ENCODE measurements around the gene ABLIM1.
A peak's percentile ranks its signal among the peaks of the same experiment; 100 is the strongest.

ABLIM1 gene

DNA sequence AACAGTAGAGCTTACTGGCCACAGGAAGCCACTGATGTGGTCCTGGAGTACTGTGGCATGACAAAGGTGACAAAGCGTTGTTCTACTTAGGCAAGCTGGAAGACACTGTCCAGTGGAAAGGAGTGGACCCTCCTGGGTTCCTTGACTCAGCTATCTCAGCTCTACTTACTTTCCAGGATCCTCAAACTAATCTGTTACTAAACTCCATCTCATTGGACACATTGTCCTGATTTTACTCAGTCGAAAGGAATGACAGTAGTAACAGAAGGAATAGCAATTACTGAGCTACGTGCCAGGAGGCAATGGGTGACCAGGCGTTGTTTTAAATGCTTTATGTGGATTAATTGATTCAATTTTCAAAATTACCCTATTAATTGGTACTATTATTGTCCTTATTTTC lies 41.6 kb downstream of the ABLIM1 start:
- DNase-seq, result no peak

DNA sequence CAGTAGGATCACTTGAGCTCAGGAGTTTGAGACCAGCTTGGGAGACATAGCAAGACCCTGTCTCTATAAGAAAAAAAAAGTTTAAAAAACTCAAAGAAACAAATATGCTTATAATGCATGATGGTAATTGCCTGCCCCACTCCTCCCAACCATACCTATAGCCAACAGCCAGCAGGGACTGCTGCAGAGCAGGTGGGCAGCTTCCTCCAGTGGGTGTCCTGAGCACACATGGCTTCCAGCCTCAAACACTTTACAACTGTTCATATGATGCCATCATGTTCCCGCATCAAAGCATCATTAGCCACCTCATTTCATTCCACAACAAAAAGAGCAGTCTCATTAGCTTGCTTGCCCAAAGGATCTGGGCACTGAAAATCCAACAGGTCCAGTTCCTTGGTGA lies 42.0 kb downstream of the ABLIM1 start:
- DNase-seq, result no peak

DNA sequence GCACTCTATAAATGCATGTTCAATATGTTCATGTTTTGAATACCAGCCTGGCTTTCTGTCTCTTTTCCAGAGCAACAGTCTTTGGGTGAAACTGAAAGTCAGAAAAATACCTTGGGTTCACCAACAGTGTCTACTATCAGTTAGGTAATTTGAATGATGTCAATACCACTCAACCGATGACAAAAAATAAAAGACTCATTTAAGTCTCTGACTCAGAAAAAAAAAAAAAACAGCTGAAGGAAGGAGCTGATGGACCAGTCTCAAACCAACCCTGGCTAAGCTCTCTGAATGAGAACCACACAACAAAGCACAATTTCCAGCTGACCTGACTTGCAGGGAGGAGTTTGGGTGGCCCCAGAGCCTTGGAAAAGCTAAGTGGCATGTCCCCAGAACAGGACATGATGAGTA lies 42.5 kb downstream of the ABLIM1 start:
- DNase-seq, result no peak

DNA sequence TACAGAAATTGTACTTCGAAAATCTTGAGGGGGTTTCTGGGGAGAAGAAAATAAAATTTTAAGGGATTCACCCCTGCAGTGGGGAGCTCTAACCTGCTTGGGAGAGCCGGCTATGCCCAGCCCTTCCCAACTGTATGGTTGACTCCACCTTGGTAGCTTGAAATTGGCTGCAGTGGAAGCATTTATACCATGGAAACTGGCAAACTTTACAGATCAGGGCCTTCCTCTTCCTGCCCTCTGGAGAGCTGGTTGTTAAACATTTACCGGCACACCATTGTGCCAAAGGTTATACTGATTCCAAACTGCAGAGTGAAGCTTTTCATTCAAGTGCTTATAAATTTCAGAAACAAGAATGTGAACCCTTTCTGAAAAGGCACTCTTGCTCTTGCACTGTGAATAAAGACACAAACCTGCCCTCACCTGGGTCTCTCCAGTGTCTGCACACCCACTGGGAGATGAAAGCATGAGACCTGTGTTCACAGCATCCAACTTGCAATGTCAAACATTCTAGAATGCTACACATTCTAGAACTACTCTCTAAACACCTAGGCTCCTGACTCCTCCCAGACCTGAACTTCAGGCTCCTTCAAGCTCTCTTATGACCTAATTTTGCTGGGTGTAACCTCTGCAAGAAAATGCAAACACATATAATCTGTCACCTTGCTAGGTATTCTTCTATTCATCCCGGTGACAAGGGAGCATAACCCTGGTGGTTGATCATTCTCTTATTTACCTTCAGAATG lies 44.7 kb downstream of the ABLIM1 start:
- no peak for DNase-seq

DNA sequence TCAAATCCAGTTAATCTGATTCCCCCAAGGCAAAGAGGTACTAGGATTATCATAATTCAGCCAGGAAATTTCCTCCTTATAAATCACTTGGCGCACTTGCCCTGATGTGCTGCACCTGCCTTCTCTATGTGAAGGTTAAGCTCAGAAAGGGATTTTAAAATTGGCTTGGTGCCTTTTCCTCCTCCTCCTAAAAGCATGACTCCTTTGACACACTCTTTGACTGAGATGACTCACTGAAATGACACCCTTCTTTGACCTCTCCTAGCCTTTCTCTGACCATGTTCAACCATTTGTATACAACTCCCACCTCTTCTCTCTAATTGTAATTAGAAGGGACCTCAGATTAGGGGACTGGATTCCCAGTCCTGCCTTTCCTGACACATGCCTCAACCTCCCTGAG lies 46.5 kb downstream of the ABLIM1 start:
- no peak for DNase-seq

DNA sequence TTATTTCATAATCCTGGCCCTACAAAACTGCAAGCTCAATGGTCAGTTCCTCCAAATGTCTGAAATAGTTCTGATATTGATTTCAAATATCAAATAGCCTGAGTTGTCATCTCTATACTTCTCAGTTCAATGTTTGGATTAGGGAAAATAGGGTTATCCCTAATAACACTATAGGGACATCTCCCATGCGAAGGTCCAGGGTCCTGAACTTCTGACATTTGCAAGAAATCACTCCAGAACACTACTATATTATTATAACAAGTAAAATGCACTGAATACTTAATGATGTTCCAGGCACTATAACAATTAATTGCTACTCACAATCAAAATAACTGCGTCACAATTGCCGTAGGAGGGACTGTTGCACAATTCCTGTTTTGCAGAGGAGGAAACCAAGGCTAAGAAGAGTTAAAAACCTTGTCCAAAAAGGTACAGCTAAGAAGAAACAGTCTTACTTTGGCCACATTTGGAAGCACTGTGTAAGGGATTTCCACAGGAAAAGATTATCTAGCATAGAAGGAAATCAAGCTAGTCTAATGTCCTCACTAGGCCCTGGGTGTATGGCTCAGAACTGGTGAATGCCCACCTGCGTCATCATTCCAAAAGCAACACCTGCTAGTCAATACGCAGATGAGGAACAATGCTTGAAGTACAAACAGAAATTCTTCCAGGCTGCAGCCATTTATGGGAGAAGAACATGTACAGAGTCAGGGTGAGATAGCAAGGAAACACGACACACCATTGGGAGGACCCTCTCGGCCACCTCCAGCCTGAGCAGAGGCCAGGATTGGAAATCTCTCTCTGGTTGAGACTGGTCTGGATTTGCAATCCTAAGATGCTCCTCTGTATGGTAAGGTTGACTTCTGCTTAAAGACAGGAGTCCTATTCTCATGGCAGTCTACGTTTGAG lies 48.3 kb downstream of the ABLIM1 start:
- no peak for DNase-seq

DNA sequence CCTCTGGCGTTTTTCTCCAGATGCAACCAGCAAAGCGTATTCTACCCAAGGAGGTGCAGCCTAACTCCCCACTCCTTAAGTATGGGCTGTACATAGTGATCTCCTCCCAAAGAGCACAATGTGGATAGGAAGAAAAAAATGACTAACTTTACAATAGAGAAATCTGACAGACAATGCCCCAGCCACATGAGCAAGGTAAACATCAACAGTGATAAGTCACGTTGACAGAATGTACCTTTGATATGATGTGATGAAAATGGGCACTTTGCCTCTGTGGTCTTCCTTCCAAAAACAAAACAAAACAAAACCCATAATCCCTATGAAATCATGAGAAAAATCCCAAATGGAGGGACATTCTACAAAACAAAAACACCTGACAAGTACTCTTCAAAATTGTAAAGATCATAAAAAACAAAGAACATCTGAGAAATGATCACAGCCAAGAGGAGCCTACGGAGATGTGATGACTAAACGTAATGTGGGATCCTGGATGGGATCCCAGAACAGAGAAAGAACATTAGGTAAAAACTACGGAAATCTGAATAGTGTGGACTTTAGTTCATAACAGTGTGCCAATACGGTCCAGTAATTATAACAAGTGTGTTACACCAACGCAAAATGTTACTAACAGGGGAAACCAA lies 50.6 kb downstream of the ABLIM1 start:
- no peak for DNase-seq

DNA sequence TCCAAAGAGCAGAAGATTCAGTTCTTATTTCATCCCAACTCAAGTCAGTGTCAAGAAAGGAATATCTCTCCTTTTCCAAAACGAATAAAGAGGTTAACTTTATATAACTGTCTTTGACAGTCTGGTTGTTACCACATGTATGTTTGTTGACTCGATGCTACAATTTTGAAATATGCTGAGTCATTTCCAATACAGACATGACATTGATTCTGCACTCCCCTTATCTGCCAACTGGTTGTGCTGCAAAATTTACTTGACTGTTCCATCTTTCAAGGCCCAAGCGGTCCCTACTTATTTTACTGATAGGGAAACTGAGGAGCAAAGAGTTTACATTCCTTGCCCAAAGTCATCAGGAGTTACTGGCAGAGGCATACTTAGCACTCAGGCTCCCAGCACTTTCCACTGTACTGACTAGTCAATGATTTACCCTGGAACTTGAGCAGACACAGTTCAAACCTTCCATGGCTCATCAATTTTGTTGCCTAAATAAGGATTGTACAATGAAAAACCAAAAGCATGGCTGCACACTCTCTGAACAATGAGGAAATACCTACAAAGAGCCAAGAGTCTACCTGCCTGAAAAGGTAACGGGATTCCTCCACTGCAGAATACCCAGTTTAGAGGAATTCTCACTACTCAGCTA lies 52.8 kb downstream of the ABLIM1 start:
- DNase-seq, result no peak

DNA sequence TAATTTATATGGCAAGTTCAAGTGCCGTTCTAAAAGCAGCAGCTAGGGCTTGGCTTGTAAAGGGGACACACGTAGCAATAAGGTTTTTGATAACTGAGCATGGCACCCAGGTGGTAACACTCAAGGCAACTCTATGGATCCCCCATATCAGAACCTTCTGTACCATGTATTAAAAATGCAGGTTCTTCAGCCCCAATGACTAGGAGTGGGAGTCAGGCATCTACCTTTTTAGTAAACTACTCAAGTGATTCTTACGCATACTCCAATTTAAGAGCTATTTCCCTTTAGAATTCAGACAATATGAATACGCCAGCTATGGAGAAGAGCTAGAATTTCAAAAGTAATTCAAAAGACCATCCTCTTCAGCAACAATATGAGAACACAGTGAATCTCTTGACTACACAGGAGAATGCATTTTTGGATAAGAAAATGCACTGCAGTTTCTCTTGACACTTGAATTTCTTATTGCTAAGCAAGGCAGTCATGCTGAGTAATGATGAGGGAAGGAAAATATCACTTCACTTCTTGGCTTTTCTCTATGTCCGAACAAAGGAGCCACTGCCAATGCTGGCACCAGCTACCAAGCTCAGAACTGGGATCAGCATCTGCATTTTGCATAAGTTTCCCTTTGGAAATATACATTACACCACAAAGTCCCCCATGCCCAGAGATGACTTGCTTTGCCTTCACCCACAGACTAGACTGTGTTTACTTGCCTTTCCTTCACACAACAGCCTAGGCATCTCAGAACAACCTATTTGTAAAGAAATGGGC lies 53.5 kb downstream of the ABLIM1 start:
- no peak for DNase-seq

DNA sequence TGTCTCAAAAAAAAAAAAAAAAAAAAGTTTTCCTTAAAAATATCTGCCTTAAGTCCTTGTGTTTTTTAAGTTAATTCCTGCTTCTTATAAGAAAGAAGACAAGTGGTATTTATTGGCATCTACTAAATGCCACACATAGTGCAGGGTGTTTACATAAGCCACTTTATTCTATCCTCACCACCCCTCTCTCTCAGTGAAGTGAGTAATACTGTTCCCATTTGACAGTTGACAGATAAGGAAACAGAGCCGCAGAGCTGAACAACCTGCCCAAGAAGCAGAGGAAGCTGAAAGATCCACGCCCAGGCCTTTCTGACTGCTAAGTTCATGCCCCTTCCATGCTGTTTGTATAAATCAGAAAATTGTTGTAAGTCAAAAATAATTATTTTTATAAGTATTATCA lies 54.1 kb downstream of the ABLIM1 start:
- DNase-seq, result no peak

DNA sequence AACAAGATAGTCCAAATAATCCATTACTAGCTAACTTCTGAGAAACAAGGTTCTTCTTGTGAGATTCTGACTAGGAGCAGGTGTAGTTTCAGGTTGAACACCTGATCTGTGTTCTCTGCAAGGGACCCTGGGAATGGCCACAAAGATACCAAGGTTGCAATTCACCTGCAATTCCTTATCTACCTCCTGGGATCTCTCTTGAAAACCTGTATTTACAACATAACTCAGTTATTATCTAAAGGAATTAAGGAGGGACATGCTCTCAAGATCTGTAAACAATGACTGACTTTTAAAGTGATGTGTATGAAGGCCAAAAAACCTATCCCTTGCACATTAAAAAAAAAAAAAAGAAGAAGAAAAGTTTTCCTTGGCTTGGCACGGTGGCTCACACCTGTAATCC lies 54.8 kb downstream of the ABLIM1 start:
- DNase-seq, result no peak

DNA sequence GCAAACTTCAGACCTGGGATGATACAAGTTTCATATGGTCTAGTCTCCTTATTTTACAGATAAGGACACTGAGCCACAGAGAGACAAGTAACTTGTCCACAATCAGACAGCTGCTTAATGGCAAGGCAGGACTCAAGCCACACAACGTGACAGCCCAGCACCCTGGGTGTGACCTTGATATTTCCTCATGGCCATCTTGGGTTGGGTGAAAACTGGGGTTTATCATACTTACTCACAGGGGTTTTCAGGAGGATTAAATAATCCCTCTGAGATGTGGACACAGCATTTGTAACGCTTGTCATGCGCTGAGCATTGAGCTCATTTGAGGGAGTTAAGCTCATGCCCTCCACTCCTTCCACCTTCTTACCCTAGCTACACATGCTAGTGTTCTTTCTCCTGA lies 58.0 kb downstream of the ABLIM1 start:
- no peak for DNase-seq

DNA sequence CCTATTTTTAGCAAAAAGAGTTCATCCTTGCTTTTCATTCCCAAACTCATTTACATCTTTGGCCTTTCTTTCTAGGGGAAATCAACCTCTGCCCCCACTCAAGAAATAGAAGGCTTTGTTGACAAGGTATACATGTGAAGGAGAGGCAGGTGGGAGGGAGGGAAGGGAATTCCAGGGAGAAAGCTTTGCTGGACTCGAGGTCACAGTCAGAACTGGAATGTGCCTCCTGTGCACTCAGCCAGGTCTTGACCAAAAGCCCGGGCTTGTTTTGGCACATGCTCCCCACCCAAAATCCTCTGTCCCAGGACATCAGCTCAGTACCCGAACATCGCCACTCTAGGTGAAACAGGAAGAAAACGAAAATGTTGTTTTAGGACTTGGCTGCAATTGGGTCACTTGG lies 61.3 kb downstream of the ABLIM1 start:
- DNase-seq, result no peak

DNA sequence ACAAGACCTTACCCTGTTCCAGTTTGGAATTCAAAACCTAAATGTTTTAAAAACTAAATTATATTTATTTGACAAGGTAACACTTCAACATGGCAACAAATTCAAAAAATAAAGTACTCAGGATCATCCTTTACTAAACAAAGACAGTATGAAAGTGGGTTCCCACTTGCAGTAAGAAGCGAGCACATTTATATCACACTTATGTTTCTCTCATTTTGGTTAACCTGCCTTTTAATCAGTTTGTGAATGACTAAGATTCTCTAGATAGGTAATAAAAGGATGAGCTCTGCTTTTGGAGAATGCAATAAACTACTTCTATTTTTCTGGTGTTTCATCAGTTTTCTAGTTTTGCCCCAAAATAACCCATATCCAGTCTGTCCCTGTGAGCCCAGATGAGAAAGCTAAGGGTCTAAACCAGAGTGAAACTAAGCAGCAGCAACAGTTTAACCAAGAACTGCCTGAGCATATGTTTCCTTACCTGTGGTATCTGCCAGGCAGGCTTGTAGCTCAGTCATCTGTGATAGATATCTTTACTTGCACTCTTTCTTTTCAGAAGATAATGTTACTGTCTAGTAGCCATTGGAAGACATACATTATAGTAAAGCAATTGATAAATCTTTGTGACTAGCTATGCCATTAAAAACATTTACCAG lies 64.1 kb downstream of the ABLIM1 start:
- no peak for DNase-seq

DNA sequence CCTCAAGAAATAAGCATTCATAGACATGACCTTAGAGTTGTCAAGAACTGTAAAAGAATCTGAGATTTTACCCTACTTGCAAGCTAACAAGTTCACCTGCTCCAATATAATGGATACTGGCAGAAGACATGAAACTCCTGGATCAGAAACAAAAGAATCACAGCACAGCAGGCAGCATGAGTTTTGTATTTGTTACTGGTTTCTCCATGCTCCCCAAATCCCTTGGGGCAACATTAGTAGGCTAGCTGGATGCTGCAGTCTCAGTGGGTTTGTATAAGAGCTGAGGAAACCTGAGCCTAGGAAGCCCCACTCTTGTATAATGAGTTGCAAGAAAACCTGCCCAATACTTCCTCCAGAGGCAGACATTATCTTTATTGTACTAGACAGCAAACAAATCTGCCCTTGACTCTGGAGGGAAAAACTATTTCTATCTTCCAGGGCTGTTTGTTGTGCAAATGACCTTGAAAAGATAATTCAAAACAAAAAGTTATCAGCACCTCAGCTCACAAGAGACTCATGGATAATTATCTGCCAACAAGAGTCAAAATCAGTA lies 64.8 kb downstream of the ABLIM1 start:
- peak; percentile 14 for DNase-seq

DNA sequence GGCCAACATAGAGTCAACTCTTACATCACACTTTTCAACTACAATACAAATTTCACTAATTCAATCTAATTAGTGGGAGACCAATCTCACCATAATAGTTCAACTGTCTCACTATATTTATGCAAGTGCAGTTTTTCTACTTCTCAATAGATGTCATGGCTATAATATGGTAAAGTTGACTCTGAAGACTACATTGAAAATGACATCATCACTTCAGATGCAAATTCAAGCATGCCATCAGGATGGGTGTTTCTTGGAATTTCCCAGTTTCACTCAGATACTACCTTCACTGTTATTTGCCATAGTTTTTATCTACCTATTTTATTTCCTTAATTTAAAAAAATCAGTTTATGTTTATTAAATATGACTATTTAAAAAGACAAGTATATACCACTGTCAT lies 67.1 kb downstream of the ABLIM1 start:
- no peak for DNase-seq

DNA sequence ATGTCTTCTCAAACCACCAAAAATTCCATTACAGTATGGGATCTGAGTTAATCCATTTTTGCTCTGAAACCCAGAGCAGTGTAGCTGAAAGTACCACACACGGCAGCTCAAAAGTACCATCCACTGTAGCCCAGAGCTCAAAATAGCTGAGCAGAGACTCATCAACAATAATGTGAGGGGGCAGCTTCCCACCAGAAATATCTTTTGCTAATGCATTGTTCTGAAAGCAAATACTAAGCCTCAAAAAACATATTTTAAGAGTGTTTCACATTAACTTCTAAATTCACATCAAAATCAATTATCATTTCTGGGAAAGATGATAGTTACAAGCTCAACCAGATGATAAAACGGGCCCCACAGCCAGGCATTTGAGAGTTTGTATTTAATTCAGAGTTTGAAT lies 73.7 kb downstream of the ABLIM1 start:
- no peak for DNase-seq

DNA sequence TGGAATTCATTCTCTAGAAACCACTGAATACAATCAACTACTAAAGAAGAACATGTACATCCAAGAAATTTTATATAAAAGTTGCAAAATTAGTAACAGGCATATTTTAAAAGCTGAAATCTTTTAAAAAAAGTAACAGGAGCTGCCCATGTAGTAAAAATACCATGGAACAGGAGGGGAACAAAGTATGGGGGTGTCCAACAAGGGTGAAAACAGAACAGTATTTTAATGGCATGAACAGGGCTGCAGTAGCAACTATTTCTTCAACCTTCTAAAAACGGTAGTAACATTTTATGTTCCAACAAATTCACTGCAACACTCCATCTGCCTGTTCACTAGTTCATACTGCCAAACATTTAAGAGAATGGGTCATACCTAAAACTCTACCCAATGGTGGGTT lies 77.0 kb downstream of the ABLIM1 start:
- no peak for DNase-seq

DNA sequence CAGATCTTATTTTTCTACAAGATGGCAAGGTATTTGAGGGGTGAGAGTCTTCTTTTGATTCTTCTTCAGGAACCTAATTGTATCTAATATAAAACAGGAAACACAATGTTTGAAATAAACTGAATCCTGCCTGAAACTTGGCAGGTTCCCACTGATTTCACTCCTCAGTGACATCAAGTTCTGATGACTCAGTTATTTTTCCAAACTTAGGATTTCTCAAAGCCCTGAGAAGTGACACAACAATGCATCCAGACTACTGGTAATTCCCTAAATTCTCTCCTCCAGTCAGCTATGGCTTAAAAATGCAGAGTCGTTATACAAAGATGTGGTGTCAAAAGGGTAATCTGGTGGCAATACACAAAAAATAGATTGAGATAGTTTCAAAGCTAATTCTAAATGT lies 80.9 kb downstream of the ABLIM1 start:
- DNase-seq, result no peak

DNA sequence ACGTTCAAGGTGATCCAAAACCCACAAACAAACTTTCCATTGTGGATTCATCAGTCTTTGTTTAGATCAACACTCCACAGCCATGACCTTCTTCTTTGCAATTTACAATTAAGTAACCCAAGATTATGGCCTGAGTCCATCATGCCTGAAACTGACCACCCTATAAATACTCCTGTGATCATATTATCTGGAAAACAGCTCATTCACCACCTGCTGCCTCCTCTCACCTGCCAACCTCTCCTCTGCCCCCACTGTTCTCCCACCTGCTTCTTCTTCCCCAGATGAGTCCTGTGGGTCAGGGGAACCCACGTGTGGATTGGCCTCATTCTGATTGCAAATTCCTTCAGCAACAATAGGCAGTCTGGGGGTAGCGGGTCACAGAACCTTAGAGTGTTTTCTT lies 81.4 kb downstream of the ABLIM1 start:
- no peak for DNase-seq

DNA sequence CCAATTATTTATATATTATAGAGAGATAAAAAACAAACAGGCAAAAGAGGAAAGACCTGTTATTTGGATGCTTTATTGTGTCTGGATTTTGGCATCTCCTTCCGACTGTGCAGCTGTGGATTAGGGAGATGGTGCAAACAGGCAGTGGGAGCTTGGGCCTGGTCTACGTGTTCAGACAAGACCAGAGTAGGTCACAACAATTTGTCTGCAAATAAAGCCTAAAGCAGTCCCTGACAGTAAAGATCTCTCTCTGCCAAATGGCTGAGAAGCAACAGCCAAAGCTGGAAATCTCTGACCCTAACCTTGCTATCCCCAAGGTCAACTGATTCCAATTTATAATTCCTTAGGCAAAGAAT lies 82.0 kb downstream of the ABLIM1 start:
- DNase-seq, result no peak

Data from NCI-H510A treated with DMSO at 0.1 percent for 48 hours (cell line).